Measurements from ENCODE around the gene LRP6. TPM values are rescaled to one million over a fixed set of nuclear protein-coding genes. Genes with fewer than 3 reads are reported as not detected.

LRP6 gene
- total and polyA plus RNA-seq, 2 experiments from 2014 or later, result 29.1 to 73.8 TPM

GRCh38 chr12:12126551-12126950, 140.3 kb downstream of the LRP6 start:
- no peaks in the 10 kb centered on the region for H3K9me3 Mint-ChIP-seq
- peaks cover 32% of the 10 kb centered on the region for H3K36me3 ChIP-seq (ENCODE audit: insufficient read depth)
- no peak for DNase-seq (ENCODE audit: low spot score)
- no peaks in the 10 kb centered on the region for H3K9me2 ChIP-seq (ENCODE audit: insufficient read depth)
- H3K4me3 Mint-ChIP-seq, result no peak overlapping the region
- TF ChIP-seq POLR2AphosphoS5 (IDR thresholded peaks at IDR 0.05; ENCODE audit: low read depth), result no peak
- no peak for TF ChIP-seq ZNF462 (CRISPR knock-in tag; IDR thresholded peaks at IDR 0.05)
- TF ChIP-seq EZH2 (IDR thresholded peaks at IDR 0.05; ENCODE audit: low read depth, unreplicated experiment), result no peak
- TF ChIP-seq STAT1 (IDR thresholded peaks at IDR 0.05; ENCODE audit: unreplicated experiment), result no peak
- no peak for TF ChIP-seq JUNB (IDR thresholded peaks at IDR 0.05; ENCODE audit: unreplicated experiment)
- no peak for TF ChIP-seq NANOG (IDR thresholded peaks at IDR 0.05; ENCODE audit: borderline replicate concordance)
- no peak for TF ChIP-seq CTCF (conservative IDR thresholded peaks at IDR 0.05; ENCODE audit: low read depth in 2 of 2)
- TF ChIP-seq REST (IDR thresholded peaks at IDR 0.05; ENCODE audit: unreplicated experiment), result no peak
- no peak for TF ChIP-seq CREB1 (CRISPR knock-in tag; IDR thresholded peaks at IDR 0.05; ENCODE audit: low read depth)
- no peak overlapping the region for H3K4me2 ChIP-seq
- no peaks in the 10 kb centered on the region for H3K4me1 Mint-ChIP-seq
- H3K36me3 Mint-ChIP-seq (ENCODE audit: low read depth), result peaks cover 73% of the 10 kb centered on the region
- H2AFZ ChIP-seq, result no peak overlapping the region
- H3K27ac Mint-ChIP-seq, result no peak overlapping the region
- no peaks in the 10 kb centered on the region for H3K4me1 ChIP-seq (ENCODE audit: insufficient read depth)
- no peaks in the 10 kb centered on the region for H3K27me3 ChIP-seq (ENCODE audit: insufficient read depth)
- H3F3A ChIP-seq (replicated peaks; ENCODE audit: low read depth), result no peaks in the 10 kb centered on the region
- H3K27me3 Mint-ChIP-seq (ENCODE audit: insufficient read depth, low read depth, poor library complexity), result no peaks in the 10 kb centered on the region
- H3K79me2 ChIP-seq (replicated peaks; ENCODE audit: insufficient read depth), result no peaks in the 10 kb centered on the region
- H4K20me1 ChIP-seq (replicated peaks; ENCODE audit: insufficient read depth), result no peaks in the 10 kb centered on the region; the same call in 1 of the 2 replicates
- H3K4me3 ChIP-seq, result no peak overlapping the region
- ATAC-seq, result no peak
- no peak overlapping the region for H3K27ac ChIP-seq (ENCODE audit: low read depth)
